T47D (cell line): Measurements from ENCODE around the gene EDDM13.
"Not testable (repeated sequence)": the region's sequence is repeated elsewhere in the genome, so short reads cannot be mapped to it uniquely, and the experiment has no call there.

Source experiments
- DNase-seq, 2 experiments: peaks; one replicate each; pipeline versions ENCODE4 v3.0.0 to v3.0.0-alpha.2; 2011 to 2012; ENCODE audit warnings: low read depth in 1 of 2, low spot score in 1 of 2
- JUND ChIP-seq: IDR thresholded peaks from 2 replicates; pipeline ENCODE4 v1.6.1; 2012; ENCODE audit warnings: low read depth
- in situ Hi-C: cut with HindIII; loops from 2 replicates; pipeline ENCODE4 v1.10.0; 2016; ENCODE audit warnings: low sequenced_read_pairs, low pct_unique_long_range_greater_than_20kb

The EDDM13 gene

GRCh38 chr19:56301886-56302620 lies 29.5 kb downstream of the EDDM13 start:
- in situ Hi-C loops, result no loop called here
- no peak for DNase-seq
- TF ChIP-seq JUND, result no peak

- TF ChIP-seq JUND, result no peak
- DNase-seq, result no peak
- in situ Hi-C loops, result no loop called here
Observed at GRCh38 chr19:56304243-56304642, 31.7 kb downstream of the EDDM13 start.

- in situ Hi-C loops, result no loop called here
- no peak for DNase-seq
- no peak for TF ChIP-seq JUND
Observed at GRCh38 chr19:56306016-56306415, 33.5 kb downstream of the EDDM13 start.

GRCh38 chr19:56307062-56307461 lies 34.5 kb downstream of the EDDM13 start:
- DNase-seq, in situ Hi-C loops: not testable (repeated sequence)

- no peak for TF ChIP-seq JUND
- in situ Hi-C loops, result no loop called here
- DNase-seq, result no peak
Observed at GRCh38 chr19:56308792-56309191, 36.2 kb downstream of the EDDM13 start.

GRCh38 chr19:56309511-56310185 lies 37.1 kb downstream of the EDDM13 start:
- no peak for TF ChIP-seq JUND
- DNase-seq, result peak in 1 of 2 experiments; percentile 73
- in situ Hi-C loops, result no loop called here

- TF ChIP-seq JUND, result no peak
- no peak for DNase-seq
- in situ Hi-C loops, result no loop called here
Observed at GRCh38 chr19:56310462-56310861, 37.9 kb downstream of the EDDM13 start.

- no peak for DNase-seq
- in situ Hi-C loops, result no loop called here
- TF ChIP-seq JUND, result no peak
Observed at GRCh38 chr19:56312342-56312741, 39.8 kb downstream of the EDDM13 start.

GRCh38 chr19:56312787-56313657 lies 40.5 kb downstream of the EDDM13 start:
- DNase-seq, result no peak
- no peak for TF ChIP-seq JUND
- in situ Hi-C loops, result no loop called here

GRCh38 chr19:56314018-56314380 lies 41.5 kb downstream of the EDDM13 start:
- TF ChIP-seq JUND, result no peak
- no peak for DNase-seq
- in situ Hi-C loops, result no loop called here

- DNase-seq, result peak; percentile 71 to 95
- in situ Hi-C loops, result no loop called here
- no peak for TF ChIP-seq JUND
Observed at GRCh38 chr19:56314381-56315076, 42.0 kb downstream of the EDDM13 start, which contains the start of gene ZSCAN5A. ZSCAN5A (minus strand) TSS chr19:56314839; CDS start chr19:56225046, 89,793 bp downstream.

- in situ Hi-C loops, result no loop called here
- DNase-seq, result peak; percentile 73 to 98
- TF ChIP-seq JUND, result no peak
Observed at GRCh38 chr19:56315077-56315828, 42.7 kb downstream of the EDDM13 start.
